Fibroblast of villous mesenchyme (primary cell): Measurements from ENCODE around the gene WDR41. TPM values are rescaled to one million over a fixed set of nuclear protein-coding genes. Genes with fewer than 3 reads are reported as not detected.
A peak's percentile ranks its signal among the peaks of the same experiment; 100 is the strongest.
"Not testable (repeated sequence)": the region's sequence is repeated elsewhere in the genome, so short reads cannot be mapped to it uniquely, and the experiment has no call there.

ENCODE experiments used
- DNase-seq: peaks from one replicate; pipeline ENCODE4 v3.0.0-alpha.2; 2010; ENCODE audit warnings: low read depth
- H3K4me3 ChIP-seq: 2 replicates; pipeline ENCODE4 v1.5.1; 2011; ENCODE audit warnings: low read depth, mild to moderate bottlenecking, low read length
- CTCF ChIP-seq: IDR thresholded peaks from 2 replicates; pipeline ENCODE4 v1.5.1; 2012; ENCODE audit warnings: low read depth, mild to moderate bottlenecking, low read length; ENCODE audit not compliant: insufficient read depth
- total RNA-seq: library from RNA; depleted of rRNA; stranded (reverse); fragments of >200 nt; gene quantifications from 2 replicates; pipeline ENCODE4 v1.2.3, GENCODE V29; 2012

The WDR41 gene
- total RNA-seq, 1 donor = 186 TPM

- no peak for TF ChIP-seq CTCF
- no peak overlapping the region for H3K4me3 ChIP-seq
- no peak for DNase-seq
Measured at GRCh38 chr5:77394064-77394715, 97.9 kb downstream of the WDR41 start.

- DNase-seq = no peak
- H3K4me3 ChIP-seq = no peak overlapping the region
- TF ChIP-seq CTCF = no peak
Measured at GRCh38 chr5:77391240-77391765, 100.8 kb downstream of the WDR41 start.

GRCh38 chr5:77390795-77391194 lies 101.3 kb downstream of the WDR41 start:
- H3K4me3 ChIP-seq = no peak overlapping the region
- no peak for TF ChIP-seq CTCF
- DNase-seq = peak; percentile 18

DNA sequence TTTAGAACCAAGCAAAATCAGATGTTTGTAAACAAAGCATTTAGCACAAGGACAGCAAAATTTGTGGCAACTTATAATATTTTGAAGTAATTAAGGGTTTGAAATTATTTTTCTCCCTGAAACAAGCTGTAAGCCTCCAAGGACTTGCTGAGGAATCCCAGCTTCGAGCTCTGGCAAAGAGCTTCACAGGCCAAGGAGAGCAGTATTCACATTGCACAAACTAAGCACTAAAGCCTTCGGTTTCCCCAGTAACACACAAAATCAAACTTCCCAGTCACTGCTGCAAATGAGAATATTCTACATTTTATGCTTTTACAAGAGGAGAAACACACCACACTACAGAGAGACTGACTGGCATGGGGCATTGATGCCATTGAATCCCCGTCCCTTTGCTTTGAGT lies 101.9 kb downstream of the WDR41 start:
- TF ChIP-seq CTCF = no peak
- no peak for DNase-seq
- H3K4me3 ChIP-seq = no peak overlapping the region

GRCh38 chr5:77389746-77390145 lies 102.4 kb downstream of the WDR41 start:
- no peak overlapping the region for H3K4me3 ChIP-seq
- no peak for TF ChIP-seq CTCF
- no peak for DNase-seq

DNA sequence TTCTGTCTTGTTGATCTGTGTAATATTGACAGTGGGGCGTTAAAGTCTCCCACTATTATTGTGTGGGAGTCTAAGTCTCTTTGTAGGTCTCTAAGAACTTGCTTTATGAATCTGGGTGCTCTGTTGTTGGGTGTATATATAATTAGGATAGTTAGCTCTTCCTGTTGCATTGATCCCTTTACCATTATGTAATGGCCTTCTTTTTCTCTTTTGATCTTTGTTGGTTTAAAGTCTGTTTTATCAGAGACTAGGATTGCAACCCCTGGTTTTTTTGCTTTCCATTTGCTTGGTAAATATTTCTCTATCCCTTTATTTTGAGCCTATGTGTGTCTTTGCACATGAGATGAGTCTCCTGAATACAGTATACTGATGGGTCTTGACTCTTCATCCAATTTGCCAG lies 105.8 kb downstream of the WDR41 start:
- not testable (repeated sequence) for DNase-seq, H3K4me3 ChIP-seq

DNA sequence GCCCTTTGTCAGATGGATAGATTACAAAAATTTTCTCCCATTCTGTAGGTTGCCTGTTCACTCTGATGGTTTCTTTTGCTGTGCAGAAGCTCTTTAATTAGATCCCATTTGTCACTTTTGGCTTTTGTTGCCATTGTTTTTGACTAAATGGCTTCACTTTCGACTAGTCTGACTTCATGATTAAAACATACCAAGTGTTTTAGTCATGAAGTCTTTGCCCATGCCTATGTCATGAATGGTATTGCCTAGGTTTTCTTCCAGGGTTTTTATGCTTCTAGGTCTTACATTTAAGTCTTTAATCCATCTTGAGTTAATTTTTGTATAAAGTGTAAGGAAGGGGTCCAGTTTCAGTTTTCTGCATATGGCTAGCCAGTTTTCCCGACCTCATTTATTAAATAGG lies 108.8 kb downstream of the WDR41 start:
- not testable (repeated sequence) for DNase-seq, H3K4me3 ChIP-seq

Other genes starting within 250 kb of the WDR41 start
- gene OTP, start 146.4 kb upstream of the WDR41 start, total RNA-seq = not detected in 2 replicates